Measurements from ENCODE around the gene REM2.

- no peak for TF ChIP-seq EZH2 (IDR thresholded peaks at IDR 0.05; ENCODE audit: low read length, missing control alignments)
- no peak for TF ChIP-seq CTCF (conservative IDR thresholded peaks at IDR 0.05 in 1 of 2, IDR thresholded peaks at IDR 0.05 in 1 of 2; ENCODE audit: low read depth in 1 of 2, low read length in 2 of 2)
These were observed 41.7 kb upstream of the REM2 start for GRCh38 chr14:22841311-22841710.
